Adrenal gland (tissue), 5 donors: Measurements from ENCODE around the gene MADD.

Experiments used
- POLR2A ChIP-seq, 2 donors: fragments of 450-650 bp; IDR thresholded peaks; one replicate each; pipeline ENCODE4 v1.6.1; 2017; ENCODE audit warnings: antibody characterized with exemption in 2 of 2, mild to moderate bottlenecking in 2 of 2, moderate library complexity in 1 of 2
- TF ChIP-seq, protein P1 (sequence below), 6 experiments: fragments of 450-650 bp in 4 of 6; fragments of 200-600 bp in 2 of 6; sonication (generic) in 1 of 6; IDR thresholded peaks; 1 replicate in 5 of 6; 2 replicates in 1 of 6; pipeline versions ENCODE4 v1.5.1 to v1.8.0; 2016 to 2021; ENCODE audit warnings: antibody characterized with exemption in 6 of 6, mild to moderate bottlenecking in 2 of 6, moderate library complexity in 1 of 6
- donor health status: DM: no; HTN: no; CAD: no.

DNA sequence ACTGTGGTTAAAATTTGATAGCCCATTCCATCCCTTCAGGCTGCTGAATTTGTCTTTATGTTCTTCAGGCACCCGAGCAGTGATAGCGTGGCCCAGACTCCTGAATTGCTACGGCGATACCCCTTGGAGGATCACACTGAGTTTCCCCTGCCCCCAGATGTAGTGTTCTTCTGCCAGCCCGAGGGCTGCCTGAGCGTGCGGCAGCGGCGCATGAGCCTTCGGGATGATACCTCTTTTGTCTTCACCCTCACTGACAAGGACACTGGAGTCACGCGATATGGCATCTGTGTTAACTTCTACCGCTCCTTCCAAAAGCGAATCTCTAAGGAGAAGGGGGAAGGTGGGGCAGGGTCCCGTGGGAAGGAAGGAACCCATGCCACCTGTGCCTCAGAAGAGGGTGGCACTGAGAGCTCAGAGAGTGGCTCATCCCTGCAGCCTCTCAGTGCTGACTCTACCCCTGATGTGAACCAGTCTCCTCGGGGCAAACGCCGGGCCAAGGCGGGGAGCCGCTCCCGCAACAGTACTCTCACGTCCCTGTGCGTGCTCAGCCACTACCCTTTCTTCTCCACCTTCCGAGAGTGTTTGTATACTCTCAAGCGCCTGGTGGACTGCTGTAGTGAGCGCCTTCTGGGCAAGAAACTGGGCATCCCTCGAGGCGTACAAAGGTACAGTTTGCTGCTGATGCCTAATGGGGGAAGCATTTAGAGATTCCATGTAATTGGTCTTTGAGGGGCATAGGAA, 4.7 kb downstream of the MADD start:
- TF ChIP-seq, protein P1, sequence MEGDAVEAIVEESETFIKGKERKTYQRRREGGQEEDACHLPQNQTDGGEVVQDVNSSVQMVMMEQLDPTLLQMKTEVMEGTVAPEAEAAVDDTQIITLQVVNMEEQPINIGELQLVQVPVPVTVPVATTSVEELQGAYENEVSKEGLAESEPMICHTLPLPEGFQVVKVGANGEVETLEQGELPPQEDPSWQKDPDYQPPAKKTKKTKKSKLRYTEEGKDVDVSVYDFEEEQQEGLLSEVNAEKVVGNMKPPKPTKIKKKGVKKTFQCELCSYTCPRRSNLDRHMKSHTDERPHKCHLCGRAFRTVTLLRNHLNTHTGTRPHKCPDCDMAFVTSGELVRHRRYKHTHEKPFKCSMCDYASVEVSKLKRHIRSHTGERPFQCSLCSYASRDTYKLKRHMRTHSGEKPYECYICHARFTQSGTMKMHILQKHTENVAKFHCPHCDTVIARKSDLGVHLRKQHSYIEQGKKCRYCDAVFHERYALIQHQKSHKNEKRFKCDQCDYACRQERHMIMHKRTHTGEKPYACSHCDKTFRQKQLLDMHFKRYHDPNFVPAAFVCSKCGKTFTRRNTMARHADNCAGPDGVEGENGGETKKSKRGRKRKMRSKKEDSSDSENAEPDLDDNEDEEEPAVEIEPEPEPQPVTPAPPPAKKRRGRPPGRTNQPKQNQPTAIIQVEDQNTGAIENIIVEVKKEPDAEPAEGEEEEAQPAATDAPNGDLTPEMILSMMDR (IDR thresholded peaks at IDR 0.05): no peak
- no peak for TF ChIP-seq POLR2A (IDR thresholded peaks at IDR 0.05)
